Thoracic aorta (tissue), 2 donors: ENCODE results near the gene AAGAB. TPM values are rescaled to one million over a fixed set of nuclear protein-coding genes. Genes with fewer than 3 reads are reported as not detected.

Experiments
- ATAC-seq: fragments of 150-250 bp; one replicate; pipeline ENCODE4 v1.8.0; 2017; ENCODE audit warnings: low read depth; ENCODE audit not compliant: insufficient number of reproducible peaks, low FRiP score
- DNase-seq: peaks from one replicate; pipeline ENCODE4 v3.0.0-alpha.2; 2020; ENCODE audit warnings: low spot score
- H3K27ac ChIP-seq, 2 donors: fragments of 200-600 bp; sonication (generic); 1 replicate in 1 of 2; 2 replicates in 1 of 2; pipeline ENCODE4 v1.5.1; 2016; ENCODE audit warnings: mild to moderate bottlenecking in 2 of 2, moderate library complexity in 2 of 2
- H3K27me3 ChIP-seq: fragments of 200-600 bp; sonication (generic); replicated peaks from 2 replicates; pipeline ENCODE4 v1.6.0; 2016; ENCODE audit warnings: mild to moderate bottlenecking; ENCODE audit not compliant: insufficient read depth
- H3K36me3 ChIP-seq: fragments of 200-600 bp; sonication (generic); one replicate; pipeline ENCODE4 v1.5.1; 2016
- H3K4me1 ChIP-seq, 2 donors: fragments of 200-600 bp; sonication (generic); 1 replicate in 1 of 2; 2 replicates in 1 of 2; pipeline versions ENCODE4 v1.5.1 to v1.6.0; 2016; ENCODE audit warnings: low read depth in 2 of 2, mild to moderate bottlenecking in 1 of 2; ENCODE audit not compliant: control insufficient read depth in 1 of 2
- H3K4me3 ChIP-seq: fragments of 200-600 bp; sonication (generic); 2 replicates; pipeline ENCODE4 v1.5.1; 2016; ENCODE audit warnings: mild to moderate bottlenecking
- H3K9me3 ChIP-seq: fragments of 200-600 bp; sonication (generic); 2 replicates; pipeline ENCODE4 v1.5.1; 2016
- CTCF ChIP-seq: fragments of 200-600 bp; sonication (generic); IDR thresholded peaks from one replicate; pipeline ENCODE4 v1.5.1; 2019; ENCODE audit warnings: antibody characterized with exemption
- total RNA-seq, 2 donors: library from RNA; depleted of rRNA; stranded (reverse); fragments of >200 nt; gene quantifications; one replicate each; pipeline versions ENCODE4 v1.1.0 to v1.2.3, GENCODE V29; 2016

Gene AAGAB
- total RNA-seq, 2 donors from 2014 or later, result 26.0 to 26.7 TPM

GRCh38 chr15:67188551-67189218 is 65.8 kb downstream of the AAGAB start:
- Histone ChIP-seq H3K36me3 (peaks cover 28% of the 10 kb centered on the region), H3K27ac (peak overlapping the region; percentile 90 to 95), H3K4me1 (peaks cover 33 to 79% of the 10 kb centered on the region in 2 donors), H3K4me3 (no peak overlapping the region), H3K27me3 (no peaks in the 10 kb centered on the region), H3K9me3 (no peaks in the 10 kb centered on the region)
- no peak for DNase-seq
- TF ChIP-seq CTCF, result no peak
- no peak for ATAC-seq

- Histone ChIP-seq H3K4me3 (no peak overlapping the region), H3K36me3 (peaks cover 28% of the 10 kb centered on the region), H3K9me3 (no peaks in the 10 kb centered on the region), H3K27ac (peak overlapping the region; percentile 70 to 90), H3K4me1 (peaks cover 30 to 66% of the 10 kb centered on the region in 2 donors), H3K27me3 (no peaks in the 10 kb centered on the region)
- ATAC-seq (no peak), DNase-seq (no peak)
- TF ChIP-seq CTCF, result no peak
Observed at GRCh38 chr15:67187351-67187854, 67.1 kb downstream of the AAGAB start.

- ATAC-seq (no peak), DNase-seq (no peak)
- Histone ChIP-seq H3K4me1 (peaks cover 30 to 64% of the 10 kb centered on the region in 2 donors), H3K36me3 (peaks cover 23% of the 10 kb centered on the region), H3K27ac (peak overlapping the region; percentile 70 to 90), H3K27me3 (no peaks in the 10 kb centered on the region), H3K4me3 (no peak overlapping the region), H3K9me3 (no peaks in the 10 kb centered on the region)
- no peak for TF ChIP-seq CTCF
Observed at GRCh38 chr15:67186688-67187087, 67.8 kb downstream of the AAGAB start.

GRCh38 chr15:67186226-67186649 is 68.2 kb downstream of the AAGAB start:
- H3K36me3 ChIP-seq, result peaks cover 19% of the 10 kb centered on the region
- no peaks in the 10 kb centered on the region for H3K27me3 ChIP-seq
- no peaks in the 10 kb centered on the region for H3K9me3 ChIP-seq
- peak overlapping the region; percentile 70 to 90 for H3K27ac ChIP-seq
- H3K4me3 ChIP-seq, result no peak overlapping the region
- ATAC-seq (no peak), DNase-seq (no peak)
- TF ChIP-seq CTCF, result no peak
- H3K4me1 ChIP-seq, result peaks cover 30 to 64% of the 10 kb centered on the region in 2 donors

GRCh38 chr15:67185621-67186225 is 68.7 kb downstream of the AAGAB start:
- peak overlapping the region; percentile 70 to 90 for H3K27ac ChIP-seq
- peaks cover 16% of the 10 kb centered on the region for H3K36me3 ChIP-seq
- no peaks in the 10 kb centered on the region for H3K27me3 ChIP-seq
- peaks cover 30 to 61% of the 10 kb centered on the region in 2 donors for H3K4me1 ChIP-seq
- no peak overlapping the region for H3K4me3 ChIP-seq
- no peak for DNase-seq
- no peaks in the 10 kb centered on the region for H3K9me3 ChIP-seq
- no peak for ATAC-seq
- no peak for TF ChIP-seq CTCF
